Measurements from ENCODE around the gene CELF1.

DNA sequence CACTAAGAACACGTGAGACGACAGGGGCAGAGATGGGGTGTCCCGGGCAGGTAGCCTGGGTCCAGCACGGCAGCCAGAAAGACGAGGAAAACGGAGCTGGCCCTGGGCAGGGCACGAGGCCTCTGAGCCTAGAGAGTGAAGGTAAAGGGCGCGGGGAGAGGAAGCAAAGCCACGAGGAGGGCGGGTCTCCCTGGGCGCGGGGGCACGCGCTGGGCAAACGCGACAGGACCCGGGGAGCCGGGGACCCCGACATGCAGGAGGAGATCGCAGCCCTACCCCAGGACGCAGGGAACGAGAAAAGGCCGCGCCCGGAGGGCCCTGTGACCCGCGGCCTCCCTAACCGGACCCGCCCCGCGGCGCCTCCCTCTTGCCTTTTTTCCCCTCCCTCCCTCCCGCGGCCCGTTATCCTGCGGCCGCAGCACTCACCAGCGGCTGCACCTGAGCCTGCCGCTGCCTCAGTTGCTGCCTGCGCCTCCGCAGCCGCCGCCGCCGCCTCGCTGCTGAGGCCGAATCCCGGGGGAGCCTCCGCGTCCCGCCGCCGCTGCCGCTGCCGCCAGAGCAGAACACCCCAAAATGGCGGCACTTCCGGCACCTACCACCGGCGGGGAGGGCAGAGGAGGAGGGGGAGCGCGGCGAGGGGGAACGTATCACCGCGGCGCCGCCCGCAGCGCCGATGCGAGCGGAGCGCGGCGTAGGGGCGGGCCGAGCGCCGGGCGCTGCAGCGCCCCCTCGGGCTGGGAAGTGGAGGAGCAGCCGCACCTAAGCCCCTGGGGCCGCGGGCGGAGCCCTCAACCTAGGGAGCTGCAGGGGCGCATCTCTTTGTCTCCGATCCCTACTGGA, at the start of gene CELF1:
- TF ChIP-seq, protein P1, sequence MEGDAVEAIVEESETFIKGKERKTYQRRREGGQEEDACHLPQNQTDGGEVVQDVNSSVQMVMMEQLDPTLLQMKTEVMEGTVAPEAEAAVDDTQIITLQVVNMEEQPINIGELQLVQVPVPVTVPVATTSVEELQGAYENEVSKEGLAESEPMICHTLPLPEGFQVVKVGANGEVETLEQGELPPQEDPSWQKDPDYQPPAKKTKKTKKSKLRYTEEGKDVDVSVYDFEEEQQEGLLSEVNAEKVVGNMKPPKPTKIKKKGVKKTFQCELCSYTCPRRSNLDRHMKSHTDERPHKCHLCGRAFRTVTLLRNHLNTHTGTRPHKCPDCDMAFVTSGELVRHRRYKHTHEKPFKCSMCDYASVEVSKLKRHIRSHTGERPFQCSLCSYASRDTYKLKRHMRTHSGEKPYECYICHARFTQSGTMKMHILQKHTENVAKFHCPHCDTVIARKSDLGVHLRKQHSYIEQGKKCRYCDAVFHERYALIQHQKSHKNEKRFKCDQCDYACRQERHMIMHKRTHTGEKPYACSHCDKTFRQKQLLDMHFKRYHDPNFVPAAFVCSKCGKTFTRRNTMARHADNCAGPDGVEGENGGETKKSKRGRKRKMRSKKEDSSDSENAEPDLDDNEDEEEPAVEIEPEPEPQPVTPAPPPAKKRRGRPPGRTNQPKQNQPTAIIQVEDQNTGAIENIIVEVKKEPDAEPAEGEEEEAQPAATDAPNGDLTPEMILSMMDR (conservative IDR thresholded peaks at IDR 0.05; ENCODE audit: low read depth in 2 of 2), result peak; percentile 67 to 71
- TF ChIP-seq EZH2phosphoT487 (IDR thresholded peaks at IDR 0.05; ENCODE audit: unreplicated experiment) (no peak), EZH2 (IDR thresholded peaks at IDR 0.05; ENCODE audit: low read depth, unreplicated experiment) (no peak), CREB1 (CRISPR knock-in tag; IDR thresholded peaks at IDR 0.05; ENCODE audit: low read depth) (peak; percentile 72), ZNF114 (CRISPR knock-in tag; IDR thresholded peaks at IDR 0.05) (no peak), POLR2AphosphoS5 (IDR thresholded peaks at IDR 0.05; ENCODE audit: low read depth) (peak; percentile 86), NANOG (IDR thresholded peaks at IDR 0.05; ENCODE audit: borderline replicate concordance) (no peak), JUNB (IDR thresholded peaks at IDR 0.05; ENCODE audit: unreplicated experiment) (no peak)
- TF ChIP-seq, protein P2, sequence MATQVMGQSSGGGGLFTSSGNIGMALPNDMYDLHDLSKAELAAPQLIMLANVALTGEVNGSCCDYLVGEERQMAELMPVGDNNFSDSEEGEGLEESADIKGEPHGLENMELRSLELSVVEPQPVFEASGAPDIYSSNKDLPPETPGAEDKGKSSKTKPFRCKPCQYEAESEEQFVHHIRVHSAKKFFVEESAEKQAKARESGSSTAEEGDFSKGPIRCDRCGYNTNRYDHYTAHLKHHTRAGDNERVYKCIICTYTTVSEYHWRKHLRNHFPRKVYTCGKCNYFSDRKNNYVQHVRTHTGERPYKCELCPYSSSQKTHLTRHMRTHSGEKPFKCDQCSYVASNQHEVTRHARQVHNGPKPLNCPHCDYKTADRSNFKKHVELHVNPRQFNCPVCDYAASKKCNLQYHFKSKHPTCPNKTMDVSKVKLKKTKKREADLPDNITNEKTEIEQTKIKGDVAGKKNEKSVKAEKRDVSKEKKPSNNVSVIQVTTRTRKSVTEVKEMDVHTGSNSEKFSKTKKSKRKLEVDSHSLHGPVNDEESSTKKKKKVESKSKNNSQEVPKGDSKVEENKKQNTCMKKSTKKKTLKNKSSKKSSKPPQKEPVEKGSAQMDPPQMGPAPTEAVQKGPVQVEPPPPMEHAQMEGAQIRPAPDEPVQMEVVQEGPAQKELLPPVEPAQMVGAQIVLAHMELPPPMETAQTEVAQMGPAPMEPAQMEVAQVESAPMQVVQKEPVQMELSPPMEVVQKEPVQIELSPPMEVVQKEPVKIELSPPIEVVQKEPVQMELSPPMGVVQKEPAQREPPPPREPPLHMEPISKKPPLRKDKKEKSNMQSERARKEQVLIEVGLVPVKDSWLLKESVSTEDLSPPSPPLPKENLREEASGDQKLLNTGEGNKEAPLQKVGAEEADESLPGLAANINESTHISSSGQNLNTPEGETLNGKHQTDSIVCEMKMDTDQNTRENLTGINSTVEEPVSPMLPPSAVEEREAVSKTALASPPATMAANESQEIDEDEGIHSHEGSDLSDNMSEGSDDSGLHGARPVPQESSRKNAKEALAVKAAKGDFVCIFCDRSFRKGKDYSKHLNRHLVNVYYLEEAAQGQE (IDR thresholded peaks at IDR 0.05; ENCODE audit: unreplicated experiment), result no peak
- TF ChIP-seq, protein P3, sequence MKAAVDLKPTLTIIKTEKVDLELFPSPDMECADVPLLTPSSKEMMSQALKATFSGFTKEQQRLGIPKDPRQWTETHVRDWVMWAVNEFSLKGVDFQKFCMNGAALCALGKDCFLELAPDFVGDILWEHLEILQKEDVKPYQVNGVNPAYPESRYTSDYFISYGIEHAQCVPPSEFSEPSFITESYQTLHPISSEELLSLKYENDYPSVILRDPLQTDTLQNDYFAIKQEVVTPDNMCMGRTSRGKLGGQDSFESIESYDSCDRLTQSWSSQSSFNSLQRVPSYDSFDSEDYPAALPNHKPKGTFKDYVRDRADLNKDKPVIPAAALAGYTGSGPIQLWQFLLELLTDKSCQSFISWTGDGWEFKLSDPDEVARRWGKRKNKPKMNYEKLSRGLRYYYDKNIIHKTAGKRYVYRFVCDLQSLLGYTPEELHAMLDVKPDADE (IDR thresholded peaks at IDR 0.05), result peak; percentile 38; the same call in 1 of the 2 replicates

Measured in GM23338 (cell line).